Cerebellar cortex (tissue), 1 donor: ENCODE results near the gene MYL10.
"Not testable (repeated sequence)": the region's sequence is repeated elsewhere in the genome, so short reads cannot be mapped to it uniquely, and the experiment has no call there.

Experiments used
- DNase-seq: peaks from one replicate; pipeline ENCODE4 v3.0.0-alpha.2; 2015; ENCODE audit warnings: low spot score

The MYL10 gene

DNA sequence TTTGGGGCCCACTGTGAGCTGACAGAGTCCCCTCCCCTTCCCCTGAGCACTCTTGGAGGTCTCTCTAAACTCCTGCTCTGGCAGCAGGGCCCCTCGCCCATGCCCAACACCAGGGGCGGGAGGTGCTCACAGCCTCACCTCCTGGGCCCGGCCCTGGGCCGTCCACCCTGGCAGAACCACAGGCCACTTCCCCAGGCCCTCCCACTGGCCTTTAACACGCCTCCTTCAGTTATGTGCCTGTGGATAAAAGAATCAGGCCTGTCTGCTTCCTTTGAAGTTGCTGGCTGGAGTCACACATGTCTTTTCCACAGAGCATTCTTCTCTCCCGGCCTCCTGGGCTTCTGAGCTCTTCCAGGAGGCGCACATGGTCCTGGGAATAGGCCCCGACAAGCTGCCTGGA lies 10.2 kb downstream of the MYL10 start:
- no peak for DNase-seq

DNA sequence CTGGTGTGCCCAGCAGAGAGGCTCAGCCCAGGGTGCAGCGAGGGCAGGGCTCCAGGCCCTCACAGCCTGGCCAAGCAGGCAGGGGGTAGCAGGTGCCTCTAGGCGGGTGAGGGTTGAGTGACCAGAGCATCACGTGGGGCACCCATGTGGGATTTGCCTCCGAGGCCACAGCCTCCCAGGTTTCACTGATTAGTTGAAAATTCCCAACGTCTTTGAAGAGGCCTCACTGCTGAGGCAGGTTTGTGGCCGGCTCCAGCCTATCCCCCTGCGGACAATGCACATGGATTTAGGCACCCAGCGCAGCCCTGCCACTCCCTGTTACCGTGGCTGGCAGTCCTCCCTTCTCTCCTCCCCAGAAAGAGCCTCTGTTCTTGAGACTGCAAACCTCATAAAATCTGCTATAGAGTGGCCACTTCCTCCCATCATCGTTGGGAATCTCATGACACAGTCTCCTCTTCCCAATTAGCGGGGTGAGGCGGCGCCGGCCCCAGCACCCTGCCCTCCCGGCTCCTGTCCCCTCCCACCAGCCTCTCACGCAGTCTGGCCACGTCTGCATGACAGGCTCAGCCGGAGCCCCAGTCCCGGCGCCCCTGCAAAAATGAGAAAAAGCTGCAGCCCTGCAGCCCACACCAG lies 10.8 kb downstream of the MYL10 start:
- DNase-seq = no peak

DNA sequence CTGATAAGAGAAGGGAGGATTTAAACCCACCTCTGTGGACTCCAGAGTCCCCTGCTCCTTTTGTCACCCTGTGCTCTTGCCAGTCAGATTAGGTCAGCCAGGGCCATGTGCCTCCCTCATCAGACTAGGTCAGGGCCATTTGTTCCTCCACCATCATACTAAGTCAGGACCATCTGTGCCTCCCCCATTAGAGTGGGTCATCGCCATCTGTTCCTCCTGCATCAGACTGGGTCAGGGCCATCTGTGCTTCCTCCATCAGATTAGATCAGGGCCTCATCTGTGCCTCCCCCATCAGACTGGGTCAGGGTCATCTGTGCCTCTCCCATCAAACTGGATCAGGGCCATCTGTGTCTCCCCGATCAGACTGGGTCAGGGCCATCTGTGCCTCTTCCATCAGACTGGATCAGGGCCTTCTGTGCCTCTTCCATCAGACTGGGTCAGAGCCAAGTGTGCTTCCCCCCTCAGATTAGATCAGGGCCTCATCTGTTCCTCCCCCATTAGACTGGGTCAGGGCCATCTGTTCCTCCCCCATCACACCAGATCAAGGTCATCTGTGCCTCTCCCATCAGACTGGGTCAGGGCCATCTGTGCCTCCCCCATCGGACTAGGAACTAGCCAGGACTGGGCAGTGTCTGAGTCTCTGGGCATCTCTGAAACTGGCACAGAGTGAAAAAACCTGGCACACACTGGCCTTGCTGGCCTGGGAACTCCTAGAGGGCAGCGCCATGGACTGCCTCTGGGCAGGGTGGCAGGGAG lies 11.5 kb downstream of the MYL10 start:
- peak; percentile 84 for DNase-seq

DNA sequence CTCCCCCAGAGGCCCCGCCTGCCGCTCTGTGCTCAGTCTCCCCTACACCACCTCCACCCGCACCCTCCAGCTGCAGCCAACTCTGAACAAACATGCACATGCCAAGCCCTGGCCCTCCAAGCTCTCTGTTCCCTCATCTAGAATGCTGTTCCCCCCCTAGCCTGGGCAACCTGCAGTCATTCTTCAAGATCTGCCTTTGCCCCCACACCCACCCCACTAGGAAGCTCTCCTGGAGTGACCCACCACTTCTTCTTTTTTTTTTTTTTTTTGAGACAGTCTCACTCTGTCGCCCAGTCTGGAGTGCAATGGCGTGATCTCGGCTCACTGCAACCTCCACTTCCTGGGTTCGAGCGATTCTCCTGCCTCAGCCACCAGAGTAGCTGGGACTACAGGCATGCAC lies 13.7 kb downstream of the MYL10 start:
- no peak for DNase-seq

DNA sequence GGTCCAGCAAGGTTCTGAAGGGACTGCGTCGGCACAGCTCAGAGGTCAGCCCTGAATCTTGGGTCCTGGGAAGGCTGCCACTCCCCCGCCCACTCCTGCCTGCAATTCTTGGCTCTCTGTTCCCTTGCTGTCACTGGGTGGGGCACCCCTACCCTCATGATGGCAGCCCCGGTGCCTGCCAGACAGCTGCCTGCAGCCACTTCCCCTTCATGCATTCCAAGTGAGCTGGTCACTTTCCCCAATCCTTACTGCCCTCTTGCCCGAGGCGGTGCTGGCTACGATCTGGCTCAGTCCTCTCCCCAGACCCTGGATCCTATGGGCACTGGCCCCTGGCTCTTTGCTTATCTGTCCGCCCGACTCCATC lies 14.2 kb downstream of the MYL10 start:
- no peak for DNase-seq

DNA sequence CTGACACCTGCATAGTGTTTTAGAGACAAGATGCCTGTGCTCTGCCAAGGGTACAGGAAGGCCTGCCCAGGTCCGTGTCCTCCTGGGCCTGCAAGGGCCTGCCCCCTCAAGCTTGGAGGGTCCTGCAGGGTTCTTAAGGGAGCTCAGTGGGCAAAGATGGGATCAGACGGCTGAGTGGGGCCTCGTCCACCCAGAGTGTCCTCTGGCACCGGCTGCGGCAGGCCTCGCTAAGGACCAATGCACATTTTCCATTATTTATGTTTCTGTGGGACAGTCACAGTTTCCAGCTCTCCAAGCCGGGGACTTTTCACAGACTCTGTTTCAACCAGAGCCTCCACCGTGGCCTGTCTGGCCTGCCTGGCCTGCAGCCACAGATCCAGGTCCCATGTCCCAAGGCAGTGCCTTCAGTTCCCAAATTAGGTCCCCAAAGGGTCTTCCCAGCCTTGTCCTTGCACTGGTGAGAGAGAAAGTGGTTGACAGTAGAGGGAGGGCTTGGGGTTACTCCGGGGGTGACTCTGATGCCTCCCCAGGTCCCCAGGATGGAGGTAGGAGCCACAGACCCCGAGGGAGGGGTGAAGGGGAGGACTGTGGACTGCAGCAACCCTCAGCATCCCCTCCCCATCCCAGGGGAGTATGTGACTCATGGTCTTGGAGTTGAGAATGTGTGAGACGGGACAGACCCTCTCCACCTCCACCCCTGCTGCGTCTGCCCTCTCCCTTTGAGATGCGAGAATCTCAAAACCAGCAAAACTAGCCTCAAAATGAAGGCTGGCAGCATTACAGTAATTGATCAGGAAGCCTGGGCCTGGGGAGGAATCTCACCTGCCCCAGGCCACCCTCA lies 14.8 kb downstream of the MYL10 start:
- DNase-seq = no peak

DNA sequence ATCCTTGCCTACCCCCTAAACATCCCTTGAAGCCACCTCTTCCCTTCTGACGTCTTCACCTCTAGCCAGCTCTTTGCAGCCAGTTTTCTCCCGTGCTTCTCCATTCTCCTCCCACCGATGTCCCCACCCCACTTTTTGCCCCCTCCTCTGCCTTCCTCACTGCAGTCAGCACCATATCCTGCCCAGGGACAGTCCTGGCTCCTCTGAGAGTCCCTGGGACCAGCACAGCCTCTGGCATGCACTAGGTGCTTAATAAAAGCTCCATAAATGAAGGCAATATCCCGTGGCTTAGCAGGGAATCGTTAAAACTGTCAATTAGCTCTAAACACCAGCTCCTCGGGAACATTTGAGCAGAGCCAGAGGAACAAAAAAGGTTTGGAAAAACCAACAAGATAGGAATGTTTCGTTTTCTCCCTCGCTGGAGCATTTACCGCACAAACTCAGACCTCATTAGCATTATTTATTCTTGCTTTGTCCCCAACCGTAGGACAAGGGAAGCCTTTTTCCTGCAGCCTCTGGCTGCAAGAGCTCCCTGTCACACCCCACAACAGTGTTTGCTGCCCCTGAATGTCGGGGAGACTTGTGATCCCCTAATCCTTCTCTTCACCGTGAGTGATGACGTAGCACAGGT lies 16.1 kb downstream of the MYL10 start:
- no peak for DNase-seq

DNA sequence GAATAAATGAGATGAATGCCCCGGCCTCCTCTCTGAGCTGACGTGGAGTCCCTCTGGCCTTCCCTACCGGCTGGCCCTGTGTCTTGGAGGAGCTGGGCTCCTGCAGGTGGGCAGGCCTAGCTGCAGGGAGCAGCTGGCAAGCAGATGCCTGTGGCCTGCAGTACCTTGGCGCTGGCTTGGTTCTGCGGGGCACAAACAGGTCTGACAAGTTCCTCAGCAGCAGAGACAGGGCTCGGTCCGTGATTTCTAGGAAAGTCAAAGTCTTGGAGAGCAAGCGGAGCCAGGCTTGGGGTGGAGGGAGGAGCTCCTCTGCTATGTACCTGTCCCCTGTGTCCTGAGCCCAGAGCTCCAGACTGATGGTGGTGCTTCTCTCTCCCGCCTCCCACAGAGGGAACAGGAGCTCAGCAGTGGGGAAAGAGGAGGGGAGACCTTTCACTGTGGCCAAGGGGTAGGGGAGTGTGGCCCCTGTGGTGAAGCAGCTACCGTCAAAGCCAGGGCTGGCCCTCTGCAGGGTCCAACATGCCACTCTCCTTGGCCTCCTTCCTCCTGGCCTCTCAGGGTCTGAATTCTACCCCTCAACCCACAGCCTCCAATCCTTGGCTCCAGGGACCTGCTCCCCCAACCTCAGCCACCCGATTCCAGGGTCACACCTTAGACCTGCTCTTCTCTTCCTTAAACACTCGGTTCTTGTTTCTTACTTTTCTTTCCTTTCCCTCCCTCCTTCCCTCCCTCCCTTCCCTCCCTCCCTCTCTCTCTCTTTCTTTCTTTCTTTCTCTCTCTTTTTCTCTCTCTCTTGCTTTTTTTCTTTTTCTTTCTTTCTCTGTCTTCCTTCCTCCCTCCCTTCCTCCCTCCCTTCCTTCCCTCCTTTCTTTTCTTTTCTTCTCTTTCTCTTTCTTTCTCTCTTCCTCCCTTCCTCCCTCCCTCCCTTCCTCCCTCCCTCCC lies 20.1 kb downstream of the MYL10 start:
- DNase-seq = no peak

DNA sequence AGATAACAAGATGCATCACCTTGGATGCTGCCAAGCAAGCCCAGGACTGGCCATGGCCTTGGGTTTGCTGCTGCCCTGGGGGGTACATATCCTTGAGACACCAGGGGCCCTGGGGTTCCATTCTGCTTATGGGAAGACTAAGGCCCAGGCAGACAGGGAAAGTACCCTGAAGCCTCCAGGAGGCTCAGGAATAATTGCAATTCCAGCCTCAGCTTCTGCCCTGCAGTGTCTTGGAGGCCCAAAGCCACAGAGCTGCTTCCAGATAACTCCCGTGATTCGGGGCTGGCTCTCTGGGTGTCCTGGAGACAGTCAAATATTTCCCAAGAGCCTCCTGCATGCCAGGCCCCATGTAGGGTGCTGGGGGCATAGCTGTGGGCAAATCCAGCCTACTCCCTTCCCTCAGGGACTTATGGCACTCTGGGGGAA lies 22.6 kb downstream of the MYL10 start:
- no peak for DNase-seq

DNA sequence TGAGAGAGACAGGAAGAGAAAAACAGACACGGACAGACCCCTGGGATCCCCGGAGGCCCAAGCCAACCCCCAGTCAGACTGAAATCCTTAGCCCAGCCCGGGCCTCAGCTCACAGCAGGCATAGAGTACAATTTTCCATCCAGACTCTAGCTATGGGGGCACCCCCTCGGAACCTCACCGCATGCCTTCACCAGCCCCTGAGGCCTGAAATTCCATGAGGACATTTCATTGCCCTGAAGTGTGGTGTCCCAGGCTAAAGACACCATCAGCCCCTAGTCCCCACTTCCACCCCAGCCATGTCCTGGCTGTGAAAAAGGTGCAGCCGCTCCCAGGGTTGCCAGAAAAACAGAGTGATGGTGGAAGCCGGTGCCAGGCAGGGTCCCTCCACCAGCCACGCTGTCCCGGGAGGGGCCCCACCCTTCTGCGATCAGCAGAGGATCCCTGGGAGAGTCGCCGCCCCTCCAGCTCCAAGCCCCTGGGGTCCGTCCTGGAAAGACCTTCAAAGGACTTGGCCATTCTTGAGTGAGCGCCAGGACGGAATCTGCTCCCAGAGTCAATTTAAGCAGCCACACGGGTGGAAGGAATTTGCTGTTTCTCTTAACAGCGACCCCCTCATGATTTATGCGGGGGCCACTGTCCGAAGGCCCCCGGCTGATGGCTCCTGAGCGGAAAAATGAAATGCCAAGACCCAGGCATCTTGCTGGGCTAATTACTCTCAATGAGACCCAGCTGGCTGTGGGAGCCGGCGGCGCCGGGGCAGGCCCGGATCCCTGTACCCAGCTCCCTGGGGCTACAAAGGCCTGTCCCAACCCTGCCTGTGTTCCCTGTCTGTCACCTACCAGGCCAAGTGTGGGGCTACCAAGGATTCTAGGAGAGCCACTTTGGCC lies 23.2 kb downstream of the MYL10 start:
- DNase-seq = no peak

DNA sequence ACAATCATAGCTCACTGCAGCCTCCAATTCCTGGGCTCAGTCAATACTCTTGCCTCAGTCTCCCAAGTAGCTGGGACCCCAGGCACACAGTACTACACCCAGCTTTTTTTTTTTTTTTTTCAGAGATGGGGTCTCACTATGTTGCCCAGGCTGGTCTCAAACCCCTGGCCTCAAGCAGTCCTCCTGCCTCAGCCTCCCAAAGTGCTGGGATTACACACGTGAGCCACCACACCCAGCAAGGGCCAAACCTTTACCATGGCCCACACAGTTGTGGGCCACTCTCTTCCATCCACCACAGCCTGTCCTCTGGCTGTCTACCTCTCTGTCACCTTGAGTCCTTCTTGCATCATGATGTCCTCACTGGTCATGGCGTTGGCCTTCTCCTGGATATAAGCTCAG lies 24.2 kb downstream of the MYL10 start:
- not testable (repeated sequence) for DNase-seq

DNA sequence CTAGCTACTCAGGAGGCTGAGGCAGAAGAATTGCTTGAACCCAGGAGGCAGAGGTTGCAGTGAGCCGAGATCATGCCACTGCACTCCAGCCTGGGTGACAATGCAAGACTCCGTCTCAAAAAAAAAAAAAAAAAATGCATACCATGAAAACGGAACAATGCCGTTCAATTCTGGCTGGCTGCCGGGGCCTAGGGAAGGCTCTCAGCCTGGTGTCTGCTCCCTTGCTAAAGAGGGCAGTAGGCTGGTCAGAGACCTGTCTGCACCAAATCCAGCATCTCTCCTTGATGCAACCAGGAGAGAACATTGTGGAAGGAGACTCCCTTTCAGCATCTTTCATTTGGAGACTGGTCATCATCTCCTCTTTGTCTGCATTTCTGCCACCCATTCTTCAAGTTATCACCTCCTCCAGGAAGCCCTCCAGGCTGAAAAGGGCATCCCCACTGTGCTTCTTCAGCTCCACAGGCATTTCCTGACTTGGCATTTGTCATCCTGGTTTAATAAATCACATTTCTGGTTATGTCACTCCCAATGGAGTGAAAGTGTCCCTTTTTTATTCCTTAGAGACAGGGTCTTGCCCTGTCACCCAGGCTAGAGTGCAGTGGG lies 24.7 kb downstream of the MYL10 start:
- no peak for DNase-seq

DNA sequence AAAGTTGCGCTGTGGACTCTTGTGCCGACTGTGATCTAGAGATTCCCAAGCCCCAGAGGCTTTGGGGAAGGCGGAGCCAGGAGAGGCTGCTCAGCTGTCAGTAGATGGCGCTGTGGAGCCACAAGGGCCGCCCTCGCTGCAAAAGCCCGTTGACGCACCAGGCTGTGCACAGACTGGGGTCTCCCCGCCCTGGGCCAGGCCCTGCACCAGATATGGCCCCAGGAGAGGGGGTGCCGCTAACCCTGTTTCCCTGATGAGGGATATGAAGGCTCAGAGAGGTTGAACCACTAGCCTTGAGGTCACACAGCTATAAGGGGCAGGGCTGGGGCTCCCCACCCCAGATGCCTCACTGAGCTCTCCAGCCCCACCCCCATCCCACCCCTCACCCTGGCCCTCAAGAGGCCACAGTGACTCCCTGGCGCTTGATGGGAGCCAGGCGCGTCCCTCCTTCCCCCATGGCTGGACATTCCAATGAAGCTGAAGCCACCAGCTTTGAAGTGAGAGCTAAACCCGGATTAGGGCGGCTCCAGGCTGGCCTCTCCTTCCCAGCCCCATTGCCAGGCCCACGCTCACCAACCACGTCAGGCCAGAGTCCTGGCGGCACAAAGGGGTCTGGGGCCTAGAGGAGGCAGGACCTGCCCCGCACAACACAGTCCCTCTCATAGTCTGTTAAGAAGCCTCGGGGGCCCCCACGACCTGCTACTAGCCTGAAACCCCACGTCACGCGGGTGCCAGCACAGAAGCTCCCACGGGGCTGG lies 26.4 kb downstream of the MYL10 start:
- peak; percentile 83 for DNase-seq

DNA sequence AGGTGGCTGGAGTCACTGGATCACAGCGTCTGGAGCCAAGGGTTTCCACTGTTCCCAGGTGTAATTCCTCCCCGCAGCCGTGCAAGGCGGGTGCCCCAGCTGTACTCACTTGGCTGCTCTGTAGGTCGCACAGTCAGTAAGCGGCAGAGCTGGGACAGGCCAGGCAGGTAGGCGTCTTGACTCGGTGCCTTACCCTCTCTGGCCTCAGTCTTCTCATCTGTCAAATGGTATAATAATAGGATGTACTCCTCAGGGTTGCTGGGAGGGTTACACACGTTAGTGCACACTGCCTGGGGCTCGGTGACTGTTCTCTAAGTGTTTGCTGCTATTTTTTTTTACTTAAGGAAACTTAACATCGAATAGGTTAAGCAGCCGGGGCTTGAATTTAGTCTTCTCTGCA lies 27.0 kb downstream of the MYL10 start:
- no peak for DNase-seq

DNA sequence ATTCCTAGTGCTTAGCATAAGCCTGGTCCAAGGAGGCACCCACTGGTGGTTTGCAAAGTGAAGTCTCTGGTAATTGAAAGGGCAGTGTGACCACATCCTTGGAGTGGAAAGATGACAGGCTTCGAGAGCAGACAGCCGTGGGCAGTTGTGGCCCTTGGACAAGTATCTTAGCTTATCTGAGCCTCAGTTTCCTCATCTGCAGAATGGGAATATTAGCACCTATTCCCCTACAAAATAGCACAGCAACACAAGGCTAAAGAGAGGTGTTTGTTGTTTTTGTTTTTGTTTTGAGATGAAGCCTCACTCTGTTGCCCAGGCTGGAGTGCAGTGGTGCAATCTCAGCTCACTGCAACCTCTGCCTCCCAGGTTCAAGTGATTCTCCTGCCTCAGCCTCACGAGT lies 29.3 kb downstream of the MYL10 start:
- no peak for DNase-seq

DNA sequence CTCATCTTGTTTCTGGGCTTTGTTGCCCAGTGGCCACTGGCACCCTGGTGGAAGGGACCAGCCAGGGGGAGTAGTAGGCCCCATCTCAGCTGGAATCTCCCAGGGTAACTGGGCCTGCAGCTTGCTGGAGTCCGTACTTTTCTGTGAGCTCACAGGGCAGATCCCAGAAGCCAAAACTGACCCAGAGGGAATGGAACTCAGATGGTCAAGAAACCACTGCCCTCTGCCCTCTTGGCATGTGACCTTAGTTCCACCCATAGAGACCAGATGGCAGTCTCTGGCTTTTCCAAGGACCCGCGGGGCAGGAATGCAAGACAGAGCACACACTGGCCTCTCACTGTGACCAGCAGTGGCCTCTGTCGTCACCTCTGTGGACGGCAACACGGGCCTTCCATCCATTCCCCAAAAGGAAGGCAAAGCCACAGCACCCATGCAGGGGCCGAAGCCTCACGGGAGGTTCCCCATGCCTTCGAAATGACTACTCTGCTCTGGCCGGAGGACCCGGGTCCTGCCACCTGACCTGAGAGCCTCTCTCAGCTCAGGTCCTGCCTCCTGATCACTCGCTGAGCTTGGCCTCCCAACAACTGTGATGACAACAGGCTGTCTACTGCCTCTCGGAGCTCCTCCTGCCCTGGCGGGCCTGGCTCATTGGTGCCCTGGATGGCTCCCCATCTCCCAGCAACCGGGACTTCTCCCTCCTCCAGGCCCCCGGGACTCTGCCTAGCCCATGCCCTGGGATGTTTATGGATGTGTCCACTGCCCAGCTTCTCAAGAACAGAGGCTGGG lies 29.9 kb downstream of the MYL10 start:
- no peak for DNase-seq

DNA sequence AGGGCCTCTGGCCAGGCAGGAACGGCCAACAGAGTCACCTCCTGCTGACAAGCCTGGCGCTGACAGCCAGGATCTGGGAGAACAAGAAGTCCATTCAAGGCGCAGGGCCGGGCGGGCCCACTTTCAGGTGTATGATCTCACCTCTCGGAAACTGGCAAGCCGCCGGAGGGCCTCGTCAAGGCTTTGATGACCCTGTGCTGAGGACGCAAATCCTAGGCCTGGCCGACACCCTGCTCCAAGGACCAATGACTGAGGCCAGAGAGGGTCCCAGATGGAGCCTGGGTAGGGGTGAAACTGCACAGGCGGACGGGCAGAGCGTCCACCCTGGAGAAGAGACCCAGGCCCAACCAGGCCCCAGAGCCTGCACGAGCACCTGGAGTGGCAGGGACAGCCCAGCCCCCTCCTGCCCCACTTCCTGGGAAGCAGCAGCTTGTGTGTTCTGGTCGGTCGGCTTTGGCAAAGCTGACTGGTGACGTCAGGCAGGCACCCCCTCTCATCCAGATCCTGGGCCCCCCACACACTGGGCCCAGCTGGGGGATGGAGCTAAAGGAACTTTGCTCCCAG lies 30.6 kb downstream of the MYL10 start:
- DNase-seq = peak; percentile 58

DNA sequence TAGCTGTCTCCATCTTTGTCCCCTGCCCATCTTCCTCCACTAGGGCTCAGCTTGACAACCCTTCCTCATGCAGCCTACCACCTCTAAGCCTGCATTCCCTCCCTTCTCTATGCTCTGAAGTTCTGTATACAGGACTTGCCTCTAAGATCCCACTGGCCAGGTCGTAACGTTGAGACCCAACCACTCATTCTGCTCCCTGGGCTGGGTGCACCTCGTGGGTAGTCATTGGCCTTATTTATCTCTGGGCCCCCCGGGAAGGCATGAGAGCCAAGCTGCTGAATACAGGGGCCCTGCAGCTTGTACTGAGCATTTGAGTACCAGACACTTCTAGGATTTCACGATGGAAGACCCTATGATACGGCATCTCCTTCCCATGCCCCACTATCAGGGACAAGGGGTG lies 31.2 kb downstream of the MYL10 start:
- no peak for DNase-seq
